NB4 (cell line): ENCODE data around the gene IL3.

Source experiments
- DNase-seq: peaks from one replicate; pipeline ENCODE4 v3.0.0; 2010; ENCODE audit warnings: low read depth
- H3K4me3 ChIP-seq: one replicate; pipeline ENCODE4 v1.5.1; 2011; ENCODE audit warnings: mild to moderate bottlenecking, low read depth, low read length, moderate library complexity
- MYC ChIP-seq: IDR thresholded peaks from 2 replicates; pipeline ENCODE4 v1.6.1; 2011; ENCODE audit warnings: low read depth, low read length
- POLR2A ChIP-seq: IDR thresholded peaks from 2 replicates; pipeline ENCODE4 v1.6.1; 2011; ENCODE audit warnings: mild to moderate bottlenecking; ENCODE audit not compliant: insufficient read length; ENCODE audit errors: extremely low read depth
- TF ChIP-seq, protein P1 (sequence below): IDR thresholded peaks from 2 replicates; pipeline ENCODE4 v1.6.1; 2011; ENCODE audit warnings: low read depth, low read length
- TF ChIP-seq, protein P2 (sequence below): IDR thresholded peaks from one replicate; pipeline ENCODE4 v1.5.1; 2012; ENCODE audit warnings: low read depth, low read length

Gene IL3

DNA sequence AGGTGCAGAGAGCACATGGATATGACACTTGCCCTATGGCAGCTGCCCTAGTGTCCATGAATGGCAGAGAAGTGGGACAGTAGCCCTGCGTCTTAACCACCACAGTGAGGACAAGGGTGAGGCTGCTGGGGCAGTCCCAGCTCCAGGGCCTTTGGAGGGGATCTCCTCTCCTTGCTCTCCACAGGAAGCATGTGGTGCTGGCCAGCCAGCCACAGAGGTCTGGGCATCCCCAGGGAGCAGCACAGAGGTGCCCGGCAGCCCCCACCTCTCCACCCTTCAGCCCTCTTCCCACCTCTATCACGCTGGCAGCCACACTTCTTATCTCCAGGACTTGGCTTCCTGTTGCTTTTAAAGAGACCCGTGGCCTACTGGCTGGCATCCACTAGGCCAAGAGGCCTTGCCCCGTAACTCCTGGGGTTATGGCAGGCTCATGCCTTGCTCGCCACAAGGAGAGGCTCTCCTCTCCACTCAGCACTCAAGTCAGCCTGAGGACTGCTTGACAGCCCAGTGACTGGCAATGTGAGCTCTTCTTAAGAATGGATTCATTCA lies 35.0 kb downstream of the IL3 start:
- TF ChIP-seq, protein P1, sequence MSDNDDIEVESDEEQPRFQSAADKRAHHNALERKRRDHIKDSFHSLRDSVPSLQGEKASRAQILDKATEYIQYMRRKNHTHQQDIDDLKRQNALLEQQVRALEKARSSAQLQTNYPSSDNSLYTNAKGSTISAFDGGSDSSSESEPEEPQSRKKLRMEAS, result no peak
- TF ChIP-seq MYC (no peak), POLR2A (no peak)
- TF ChIP-seq, protein P2, sequence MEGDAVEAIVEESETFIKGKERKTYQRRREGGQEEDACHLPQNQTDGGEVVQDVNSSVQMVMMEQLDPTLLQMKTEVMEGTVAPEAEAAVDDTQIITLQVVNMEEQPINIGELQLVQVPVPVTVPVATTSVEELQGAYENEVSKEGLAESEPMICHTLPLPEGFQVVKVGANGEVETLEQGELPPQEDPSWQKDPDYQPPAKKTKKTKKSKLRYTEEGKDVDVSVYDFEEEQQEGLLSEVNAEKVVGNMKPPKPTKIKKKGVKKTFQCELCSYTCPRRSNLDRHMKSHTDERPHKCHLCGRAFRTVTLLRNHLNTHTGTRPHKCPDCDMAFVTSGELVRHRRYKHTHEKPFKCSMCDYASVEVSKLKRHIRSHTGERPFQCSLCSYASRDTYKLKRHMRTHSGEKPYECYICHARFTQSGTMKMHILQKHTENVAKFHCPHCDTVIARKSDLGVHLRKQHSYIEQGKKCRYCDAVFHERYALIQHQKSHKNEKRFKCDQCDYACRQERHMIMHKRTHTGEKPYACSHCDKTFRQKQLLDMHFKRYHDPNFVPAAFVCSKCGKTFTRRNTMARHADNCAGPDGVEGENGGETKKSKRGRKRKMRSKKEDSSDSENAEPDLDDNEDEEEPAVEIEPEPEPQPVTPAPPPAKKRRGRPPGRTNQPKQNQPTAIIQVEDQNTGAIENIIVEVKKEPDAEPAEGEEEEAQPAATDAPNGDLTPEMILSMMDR, result no peak
- no peak for DNase-seq

DNA sequence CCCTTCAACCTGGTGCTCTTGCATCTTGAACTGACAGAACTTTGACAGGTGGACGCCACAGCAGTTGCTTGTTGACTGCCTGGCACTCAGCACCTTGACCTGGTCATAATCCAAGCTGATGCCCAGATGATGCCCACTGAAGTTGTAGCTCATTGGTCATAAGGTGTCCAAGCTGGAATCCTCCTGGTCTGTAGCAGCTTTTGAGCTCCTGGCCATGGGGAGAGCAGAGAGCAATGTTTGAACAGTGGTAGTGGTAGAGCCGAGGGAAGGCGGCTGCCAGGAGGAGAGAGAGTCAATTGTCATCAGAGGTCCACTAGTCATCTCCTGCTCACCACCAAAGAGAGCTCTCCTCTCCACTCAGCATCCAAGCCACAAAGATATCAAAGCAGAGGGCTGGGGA lies 36.4 kb downstream of the IL3 start:
- TF ChIP-seq POLR2A (no peak), MYC (no peak)
- TF ChIP-seq, protein P1, result no peak
- TF ChIP-seq, protein P2, result no peak
- no peak overlapping the region for H3K4me3 ChIP-seq
- no peak for DNase-seq

More for the DNA sequence above, 35.0 kb downstream of the IL3 start:
- H3K4me3 ChIP-seq, result no peak overlapping the region

- no peak for TF ChIP-seq MYC
- TF ChIP-seq, protein P2, result no peak
- TF ChIP-seq, protein P1, result no peak
- no peak for TF ChIP-seq POLR2A
- H3K4me3 ChIP-seq, result no peak overlapping the region
- DNase-seq, result no peak
Measured at GRCh38 chr5:132098151-132098594, 37.7 kb downstream of the IL3 start.

DNA sequence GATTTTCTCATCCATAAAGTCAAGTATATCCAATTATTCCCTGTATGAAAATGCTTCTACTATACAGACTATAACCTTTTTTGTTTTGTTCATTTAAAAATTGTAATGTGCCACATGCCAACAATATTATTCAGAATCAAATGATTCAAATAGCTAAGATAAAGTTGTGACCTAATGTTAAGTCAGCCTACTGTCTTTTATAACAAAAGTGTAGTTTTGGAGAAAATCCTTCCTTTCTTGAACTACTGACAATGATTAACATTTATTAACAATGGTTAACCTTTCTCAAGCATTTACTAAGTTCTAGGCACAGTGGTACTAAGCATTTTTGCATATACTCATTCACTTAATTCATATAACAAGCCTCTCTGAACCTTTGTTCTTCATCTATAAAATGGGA lies 38.2 kb downstream of the IL3 start:
- DNase-seq, result no peak
- no peak for TF ChIP-seq POLR2A
- TF ChIP-seq, protein P1, result no peak
- TF ChIP-seq, protein P2, result no peak
- no peak for TF ChIP-seq MYC
- H3K4me3 ChIP-seq, result no peak overlapping the region

- TF ChIP-seq, protein P1, result no peak
- TF ChIP-seq, protein P2, result no peak
- TF ChIP-seq MYC (no peak), POLR2A (no peak)
- no peak overlapping the region for H3K4me3 ChIP-seq
- no peak for DNase-seq
Measured at GRCh38 chr5:132099076-132099748, 38.8 kb downstream of the IL3 start.
